T-helper 9 cell (primary cell): ENCODE results near the gene PALM.

Source experiments
- DNase-seq: peaks from one replicate; pipeline ENCODE4 v3.0.0-alpha.2; 2020

The PALM gene

GRCh38 chr19:752652-753517 lies 44.1 kb downstream of the PALM start:
- no peak for DNase-seq

- no peak for DNase-seq
Observed at GRCh38 chr19:754530-754929, 45.8 kb downstream of the PALM start.

- DNase-seq, result no peak
Observed at GRCh38 chr19:755063-755462, 46.3 kb downstream of the PALM start.

GRCh38 chr19:756236-756635 lies 47.5 kb downstream of the PALM start:
- no peak for DNase-seq

- DNase-seq, result no peak
Observed at GRCh38 chr19:756821-757688, 48.3 kb downstream of the PALM start.

- no peak for DNase-seq
Observed at GRCh38 chr19:757811-758668, 49.3 kb downstream of the PALM start.

GRCh38 chr19:763181-763580 lies 54.4 kb downstream of the PALM start:
- no peak for DNase-seq

- no peak for DNase-seq
Observed at GRCh38 chr19:763869-764268, 55.1 kb downstream of the PALM start.

- no peak for DNase-seq
Observed at GRCh38 chr19:764301-764700, 55.6 kb downstream of the PALM start.

- no peak for DNase-seq
Observed at GRCh38 chr19:765179-765738, 56.5 kb downstream of the PALM start.

GRCh38 chr19:768424-768823 lies 59.7 kb downstream of the PALM start:
- DNase-seq, result no peak

- DNase-seq, result no peak
Observed at GRCh38 chr19:769616-770015, 60.9 kb downstream of the PALM start.

- DNase-seq, result no peak
Observed at GRCh38 chr19:771332-771785, 62.6 kb downstream of the PALM start.

- no peak for DNase-seq
Observed at GRCh38 chr19:772063-772462, 63.3 kb downstream of the PALM start.

- no peak for DNase-seq
Observed at GRCh38 chr19:772730-773436, 64.1 kb downstream of the PALM start.

- no peak for DNase-seq
Observed at GRCh38 chr19:776549-776948, 67.8 kb downstream of the PALM start.

GRCh38 chr19:778910-779653 lies 70.3 kb downstream of the PALM start:
- no peak for DNase-seq

- no peak for DNase-seq
Observed at GRCh38 chr19:780935-781334, 72.2 kb downstream of the PALM start.

GRCh38 chr19:781800-782184 lies 73.1 kb downstream of the PALM start:
- no peak for DNase-seq

GRCh38 chr19:782185-782877 lies 73.6 kb downstream of the PALM start:
- DNase-seq, result no peak
